BE2C (cell line): Measurements from ENCODE around the gene DPP10.
"Not testable (repeated sequence)": the region's sequence is repeated elsewhere in the genome, so short reads cannot be mapped to it uniquely, and the experiment has no call there.

Experiments
- DNase-seq: peaks from one replicate; pipeline ENCODE4 v3.0.0-alpha.2; 2020
- H3K27me3 ChIP-seq: fragments of 250-450 bp; sonication (Bioruptor Pico); 2 replicates; pipeline ENCODE4 v1.5.1; 2020; ENCODE audit warnings: mild to moderate bottlenecking
- H3K36me3 ChIP-seq: fragments of 250-450 bp; sonication (Bioruptor Pico); 2 replicates; pipeline ENCODE4 v1.5.1; 2020; ENCODE audit warnings: mild to moderate bottlenecking
- H3K4me1 ChIP-seq: fragments of 250-450 bp; sonication (Bioruptor Pico); 2 replicates; pipeline ENCODE4 v1.5.1; 2020
- H3K4me3 ChIP-seq: 2 replicates; pipeline ENCODE4 v1.5.1; 2011; ENCODE audit warnings: low read depth, low read length
- H3K9me3 ChIP-seq: fragments of 250-450 bp; sonication (Bioruptor Pico); 2 replicates; pipeline ENCODE4 v1.5.1; 2020
- TF ChIP-seq, protein P1 (sequence below): IDR thresholded peaks from 2 replicates; pipeline ENCODE4 v1.5.1; 2012; ENCODE audit warnings: mild to moderate bottlenecking, low read depth, low read length

DPP10 gene

GRCh38 chr2:115075800-115076199 lies 633.4 kb downstream of the DPP10 start:
- DNase-seq = no peak
- Histone ChIP-seq H3K9me3 (no peaks in the 10 kb centered on the region), H3K4me1 (no peaks in the 10 kb centered on the region), H3K36me3 (no peaks in the 10 kb centered on the region), H3K4me3 (no peak overlapping the region), H3K27me3 (no peaks in the 10 kb centered on the region)
- TF ChIP-seq, protein P1, sequence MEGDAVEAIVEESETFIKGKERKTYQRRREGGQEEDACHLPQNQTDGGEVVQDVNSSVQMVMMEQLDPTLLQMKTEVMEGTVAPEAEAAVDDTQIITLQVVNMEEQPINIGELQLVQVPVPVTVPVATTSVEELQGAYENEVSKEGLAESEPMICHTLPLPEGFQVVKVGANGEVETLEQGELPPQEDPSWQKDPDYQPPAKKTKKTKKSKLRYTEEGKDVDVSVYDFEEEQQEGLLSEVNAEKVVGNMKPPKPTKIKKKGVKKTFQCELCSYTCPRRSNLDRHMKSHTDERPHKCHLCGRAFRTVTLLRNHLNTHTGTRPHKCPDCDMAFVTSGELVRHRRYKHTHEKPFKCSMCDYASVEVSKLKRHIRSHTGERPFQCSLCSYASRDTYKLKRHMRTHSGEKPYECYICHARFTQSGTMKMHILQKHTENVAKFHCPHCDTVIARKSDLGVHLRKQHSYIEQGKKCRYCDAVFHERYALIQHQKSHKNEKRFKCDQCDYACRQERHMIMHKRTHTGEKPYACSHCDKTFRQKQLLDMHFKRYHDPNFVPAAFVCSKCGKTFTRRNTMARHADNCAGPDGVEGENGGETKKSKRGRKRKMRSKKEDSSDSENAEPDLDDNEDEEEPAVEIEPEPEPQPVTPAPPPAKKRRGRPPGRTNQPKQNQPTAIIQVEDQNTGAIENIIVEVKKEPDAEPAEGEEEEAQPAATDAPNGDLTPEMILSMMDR = no peak

DNA sequence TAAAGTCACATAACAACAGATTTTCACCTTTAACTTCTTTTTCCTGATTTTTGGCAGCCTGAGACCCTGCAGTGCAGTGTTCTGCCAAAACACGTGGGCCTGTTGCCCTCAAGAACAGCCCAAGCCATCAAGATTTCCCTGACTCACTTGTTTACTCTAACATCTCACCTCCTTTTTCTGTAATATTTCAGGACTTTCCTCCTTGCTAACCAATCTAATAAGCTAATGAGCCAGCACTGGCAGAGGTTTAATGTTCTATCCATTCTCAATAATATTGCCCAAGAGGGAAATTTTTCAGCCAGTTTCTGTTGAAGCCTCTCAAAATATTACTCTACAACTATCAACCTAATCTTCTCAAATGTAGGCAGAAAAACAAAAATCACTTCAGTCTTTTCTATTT lies 635.2 kb downstream of the DPP10 start:
- DNase-seq = no peak
- Histone ChIP-seq H3K9me3 (no peaks in the 10 kb centered on the region), H3K4me1 (no peaks in the 10 kb centered on the region), H3K36me3 (no peaks in the 10 kb centered on the region), H3K4me3 (no peak overlapping the region), H3K27me3 (no peaks in the 10 kb centered on the region)
- TF ChIP-seq, protein P1 = no peak

DNA sequence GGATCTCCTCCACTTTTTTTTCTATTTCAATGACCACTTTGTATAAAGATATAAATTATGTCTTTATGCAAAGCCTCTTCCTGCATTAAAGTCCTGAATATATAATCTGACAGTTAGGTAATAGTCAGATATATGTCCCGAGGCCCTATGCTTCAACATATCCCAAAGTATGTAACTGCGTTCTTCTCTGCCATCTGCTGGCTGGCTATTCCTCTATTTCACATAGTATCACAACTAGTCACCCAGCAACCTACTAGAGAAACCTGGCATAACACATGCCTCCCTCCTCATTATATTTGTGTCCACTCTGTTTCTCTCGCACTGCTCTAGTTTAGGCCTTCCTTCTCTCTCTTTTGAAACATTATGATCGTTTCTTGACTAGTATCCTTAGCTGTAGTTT lies 640.8 kb downstream of the DPP10 start:
- H3K4me3 ChIP-seq = no peak overlapping the region
- H3K4me1 ChIP-seq = no peaks in the 10 kb centered on the region
- no peak for DNase-seq
- no peaks in the 10 kb centered on the region for H3K27me3 ChIP-seq
- TF ChIP-seq, protein P1 = no peak
- no peaks in the 10 kb centered on the region for H3K9me3 ChIP-seq
- no peaks in the 10 kb centered on the region for H3K36me3 ChIP-seq

GRCh38 chr2:115083711-115084110 lies 641.3 kb downstream of the DPP10 start:
- Histone ChIP-seq H3K9me3 (no peaks in the 10 kb centered on the region), H3K36me3 (no peaks in the 10 kb centered on the region), H3K4me3 (no peak overlapping the region), H3K4me1 (no peaks in the 10 kb centered on the region), H3K27me3 (no peaks in the 10 kb centered on the region)
- TF ChIP-seq, protein P1 = no peak
- DNase-seq = no peak

DNA sequence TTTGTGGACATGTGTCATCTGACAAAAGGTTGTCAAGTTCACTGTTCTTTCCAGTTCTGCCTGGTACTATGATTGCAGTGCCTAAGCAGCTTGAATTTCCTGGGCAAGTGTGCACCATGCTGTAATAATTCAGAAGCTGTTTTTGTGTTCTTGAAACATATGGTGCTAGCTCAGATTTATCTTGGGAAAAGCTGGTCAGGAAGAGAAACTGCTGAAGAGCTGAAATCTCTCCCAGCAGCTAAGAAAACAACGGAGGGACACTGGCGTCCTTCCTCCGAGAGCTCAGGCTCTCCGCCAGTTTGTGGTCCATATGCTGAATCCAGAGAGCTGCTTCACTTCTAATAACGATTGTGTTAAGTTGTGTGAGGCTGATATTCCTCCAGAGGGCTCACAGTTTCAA lies 642.0 kb downstream of the DPP10 start:
- TF ChIP-seq, protein P1 = no peak
- no peaks in the 10 kb centered on the region for H3K9me3 ChIP-seq
- no peaks in the 10 kb centered on the region for H3K27me3 ChIP-seq
- no peaks in the 10 kb centered on the region for H3K36me3 ChIP-seq
- H3K4me3 ChIP-seq = no peak overlapping the region
- H3K4me1 ChIP-seq = no peaks in the 10 kb centered on the region
- no peak for DNase-seq

GRCh38 chr2:115086051-115086620 lies 643.7 kb downstream of the DPP10 start:
- H3K27me3 ChIP-seq, H3K9me3 ChIP-seq, DNase-seq: not testable (repeated sequence)

DNA sequence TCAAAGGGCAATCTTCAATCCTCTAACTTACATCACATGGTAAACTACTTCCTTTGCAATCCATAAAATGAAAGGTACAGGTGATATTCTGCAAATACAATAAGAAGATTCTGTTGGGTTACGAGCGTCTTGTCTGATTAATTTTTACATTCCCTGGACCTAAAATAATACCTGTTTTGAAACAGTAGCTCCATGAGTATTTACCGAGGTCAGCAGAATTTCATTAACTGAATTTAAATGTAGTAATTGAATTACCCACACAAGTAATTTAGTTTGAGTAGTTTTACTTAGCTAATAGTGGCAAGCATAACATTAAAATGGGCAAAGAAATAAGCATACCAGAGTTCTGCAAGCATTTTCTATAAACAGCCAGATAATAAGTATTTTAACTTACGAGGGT lies 652.0 kb downstream of the DPP10 start:
- no peak overlapping the region for H3K4me3 ChIP-seq
- no peak for DNase-seq
- TF ChIP-seq, protein P1 = no peak
- H3K9me3 ChIP-seq = no peaks in the 10 kb centered on the region
- H3K36me3 ChIP-seq = no peaks in the 10 kb centered on the region
- H3K27me3 ChIP-seq = no peaks in the 10 kb centered on the region
- no peaks in the 10 kb centered on the region for H3K4me1 ChIP-seq

More at GRCh38 chr2:115086051-115086620, 643.7 kb downstream of the DPP10 start:
- H3K36me3 ChIP-seq, H3K4me3 ChIP-seq, H3K4me1 ChIP-seq: not testable (repeated sequence)
